AG04449 (cell line): ENCODE measurements around the gene PLCD3.

ENCODE experiments used
- CTCF ChIA-PET: fragments of 350-600 bp; formaldehyde crosslinking; extraction: SDS; loops from one replicate; lab custom pipeline; 2021; ENCODE audit warnings: antibody characterized with exemption; lab: Yijun Ruan, JAX
- POLR2A ChIA-PET: fragments of 400-600, 350-600 bp; formaldehyde crosslinking; extraction: SDS; loops from one replicate; lab custom pipeline; 2020; ENCODE audit warnings: antibody characterized with exemption, inconsistent platforms; lab: Yijun Ruan, JAX
- DNase-seq: peaks from one replicate; pipeline ENCODE4 v3.0.0-alpha.2; 2010; ENCODE audit warnings: low read depth, low spot score
- H3K4me3 ChIP-seq: 2 replicates; pipeline ENCODE4 v1.5.1; 2011; ENCODE audit warnings: low read depth, mild to moderate bottlenecking, control low read depth, low read length
- CTCF ChIP-seq: IDR thresholded peaks from one replicate; pipeline ENCODE4 v1.5.1; 2011; ENCODE audit warnings: mild to moderate bottlenecking, moderate library complexity, low read length, control low read depth, inconsistent platforms; ENCODE audit not compliant: insufficient read depth; ENCODE audit errors: missing control alignments

PLCD3 gene

GRCh38 chr17:45112559-45113423, 19.5 kb downstream of the PLCD3 start:
- no peak overlapping the region for H3K4me3 ChIP-seq
- TF ChIP-seq CTCF, result no peak
- DNase-seq, result no peak
- CTCF ChIA-PET, result interaction anchor here (1.2 to 11.9 kb wide), 3 partner anchors 17 to 335 kb away, joined by 3 to 123 read pairs (median 4); partner anchors contain the start of gene ACBD4
- POLR2A ChIA-PET, result interaction anchor here (1.3 kb wide), 1 partner anchor 9 kb away, joined by 3 read pairs; no protein-coding TSS in a partner anchor

GRCh38 chr17:45111850-45112249, 20.5 kb downstream of the PLCD3 start:
- no peak for DNase-seq

GRCh38 chr17:45110676-45111611, 21.4 kb downstream of the PLCD3 start:
- POLR2A ChIA-PET, result no interaction called here
- TF ChIP-seq CTCF, result no peak
- DNase-seq, result no peak
- CTCF ChIA-PET, result interaction anchor here (1.2 to 11.9 kb wide), 3 partner anchors 15 to 334 kb away, joined by 3 to 123 read pairs (median 4); partner anchors contain the start of gene ACBD4
- H3K4me3 ChIP-seq, result no peak overlapping the region

More at GRCh38 chr17:45111850-45112249, 20.5 kb downstream of the PLCD3 start:
- ChIA-PET POLR2A (interaction anchor here (1.3 kb wide), 1 partner anchor 8 kb away, joined by 3 read pairs; no protein-coding TSS in a partner anchor), CTCF (interaction anchor here (1.2 to 11.9 kb wide), 3 partner anchors 16 to 334 kb away, joined by 3 to 123 read pairs (median 4); partner anchors contain the start of gene ACBD4)
- no peak for TF ChIP-seq CTCF
- no peak overlapping the region for H3K4me3 ChIP-seq

GRCh38 chr17:45108595-45109521, 23.5 kb downstream of the PLCD3 start:
- POLR2A ChIA-PET, result interaction anchor here (0.9 to 2.5 kb wide), 4 partner anchors 10 to 48 kb away, joined by 3 to 7 read pairs (median 3); partner anchors contain the start of gene NMT1
- CTCF ChIA-PET, result interaction anchor here (1.1 to 7.6 kb wide), 8 partner anchors 9 to 89 kb away, joined by 3 to 107 read pairs (median 4); partner anchors contain the start of genes ACBD4 and HEXIM1

More at GRCh38 chr17:45108595-45109521, 23.5 kb downstream of the PLCD3 start:
- H3K4me3 ChIP-seq, result no peak overlapping the region
- DNase-seq, result no peak
- no peak for TF ChIP-seq CTCF
